Measurements from ENCODE around the gene SULT1C3.
"Not testable (repeated sequence)": the region's sequence is repeated elsewhere in the genome, so short reads cannot be mapped to it uniquely, and the experiment has no call there.

Gene SULT1C3

GRCh38 chr2:108267101-108267500 is 27.3 kb downstream of the SULT1C3 start:
- no peak for FAIRE-seq
- DNase-seq (ENCODE audit: insufficient read length, low spot score): no peak
- no peak for TF ChIP-seq POLR2A (IDR thresholded peaks at IDR 0.05; ENCODE audit: low read depth, low read length)

- no peak for TF ChIP-seq POLR2A (IDR thresholded peaks at IDR 0.05; ENCODE audit: low read depth, low read length)
- FAIRE-seq (peak; percentile 50), DNase-seq (ENCODE audit: insufficient read length, low spot score) (no peak)
Observed at GRCh38 chr2:108268001-108268400, 28.2 kb downstream of the SULT1C3 start.

GRCh38 chr2:108270346-108270745 is 30.6 kb downstream of the SULT1C3 start:
- FAIRE-seq (no peak), DNase-seq (ENCODE audit: insufficient read length, low spot score) (no peak)
- no peak for TF ChIP-seq POLR2A (IDR thresholded peaks at IDR 0.05; ENCODE audit: low read depth, low read length)

- DNase-seq (ENCODE audit: insufficient read length, low spot score): no peak
- TF ChIP-seq POLR2A (IDR thresholded peaks at IDR 0.05; ENCODE audit: low read depth, low read length): no peak
- no peak for FAIRE-seq
Observed at GRCh38 chr2:108270768-108271506, 31.2 kb downstream of the SULT1C3 start.

- no peak for FAIRE-seq
- peak; percentile 61 for DNase-seq (ENCODE audit: insufficient read length, low spot score)
- no peak for TF ChIP-seq POLR2A (IDR thresholded peaks at IDR 0.05; ENCODE audit: low read depth, low read length)
Observed at GRCh38 chr2:108271691-108272253, 32.0 kb downstream of the SULT1C3 start.

- FAIRE-seq (no peak), DNase-seq (ENCODE audit: insufficient read length, low spot score) (no peak)
- no peak for TF ChIP-seq POLR2A (IDR thresholded peaks at IDR 0.05; ENCODE audit: low read depth, low read length)
Observed at GRCh38 chr2:108278631-108279030, 38.9 kb downstream of the SULT1C3 start.

- TF ChIP-seq POLR2A (IDR thresholded peaks at IDR 0.05; ENCODE audit: low read depth, low read length): no peak
- FAIRE-seq: no peak
- no peak for DNase-seq (ENCODE audit: insufficient read length, low spot score)
Observed at GRCh38 chr2:108279468-108279867, 39.7 kb downstream of the SULT1C3 start.

- DNase-seq (ENCODE audit: insufficient read length, low spot score) (no peak), FAIRE-seq (no peak)
- TF ChIP-seq POLR2A (IDR thresholded peaks at IDR 0.05; ENCODE audit: low read depth, low read length): no peak
Observed at GRCh38 chr2:108280466-108280865, 40.7 kb downstream of the SULT1C3 start.

- not testable (repeated sequence) for DNase-seq (ENCODE audit: insufficient read length, low spot score); FAIRE-seq
Observed at GRCh38 chr2:108284566-108284965, 44.8 kb downstream of the SULT1C3 start.

GRCh38 chr2:108285616-108286015 is 45.8 kb downstream of the SULT1C3 start:
- no peak for TF ChIP-seq POLR2A (IDR thresholded peaks at IDR 0.05; ENCODE audit: low read depth, low read length)
- DNase-seq (ENCODE audit: insufficient read length, low spot score) (no peak), FAIRE-seq (no peak)

- FAIRE-seq (no peak), DNase-seq (ENCODE audit: insufficient read length, low spot score) (no peak)
- no peak for TF ChIP-seq POLR2A (IDR thresholded peaks at IDR 0.05; ENCODE audit: low read depth, low read length)
Observed at GRCh38 chr2:108287169-108287568, 47.4 kb downstream of the SULT1C3 start.

- FAIRE-seq (peak; percentile 79), DNase-seq (ENCODE audit: insufficient read length, low spot score) (peak; percentile 26)
- no peak for TF ChIP-seq POLR2A (IDR thresholded peaks at IDR 0.05; ENCODE audit: low read depth, low read length)
Observed at GRCh38 chr2:108288534-108289106, 48.9 kb downstream of the SULT1C3 start, which contains the start of gene SULT1C2. SULT1C2 (plus strand) TSS chr2:108288895; CDS start chr2:108293668, 4,773 bp downstream.

- DNase-seq (ENCODE audit: insufficient read length, low spot score): no peak
- no peak for TF ChIP-seq POLR2A (IDR thresholded peaks at IDR 0.05; ENCODE audit: low read depth, low read length)
- FAIRE-seq: no peak
Observed at GRCh38 chr2:108293850-108294249, 54.1 kb downstream of the SULT1C3 start.

- TF ChIP-seq POLR2A (IDR thresholded peaks at IDR 0.05; ENCODE audit: low read depth, low read length): no peak
Observed at GRCh38 chr2:108297436-108298141, 57.8 kb downstream of the SULT1C3 start.

More at GRCh38 chr2:108297436-108298141, 57.8 kb downstream of the SULT1C3 start:
- DNase-seq (ENCODE audit: insufficient read length, low spot score) (peak; percentile 79), FAIRE-seq (peak; percentile 77)

Measured in H54 (cell line).